ENCODE data around the gene ACOD1.

The ACOD1 gene

DNA sequence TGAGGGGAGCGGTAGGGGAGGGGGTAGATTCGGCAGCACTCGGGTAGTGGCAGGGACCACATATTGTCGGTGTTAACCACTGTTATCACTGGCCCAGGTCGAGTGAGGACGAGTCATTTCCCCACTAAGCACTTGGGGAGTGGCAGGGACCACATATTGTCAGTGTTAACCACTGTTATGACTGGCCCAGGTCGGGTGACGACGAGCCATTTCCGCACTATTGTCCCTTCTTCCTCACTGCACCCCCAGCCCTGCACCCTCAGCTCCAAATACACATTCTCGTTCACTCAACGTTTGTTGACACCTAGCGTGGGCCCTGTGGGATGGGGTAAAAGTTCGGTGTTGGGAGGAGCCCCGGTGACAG lies 43.1 kb downstream of the ACOD1 start:
- Histone ChIP-seq H3K36me3 (ENCODE audit: insufficient read depth, low read length) (peaks cover 2% of the 10 kb centered on the region; the same call in 1 of the 2 replicates), H3K9ac (ENCODE audit: low read depth, low read length) (peak overlapping the region; percentile 72; the same call in 1 of the 2 replicates), H3K4me1 (ENCODE audit: insufficient read depth, low read length) (peaks cover 7% of the 10 kb centered on the region), H3K9me3 (ENCODE audit: control insufficient read depth, insufficient read depth, low read length) (no peaks in the 10 kb centered on the region)

- Histone ChIP-seq H3K9me3 (ENCODE audit: control insufficient read depth, insufficient read depth, low read length) (no peaks in the 10 kb centered on the region), H3K36me3 (ENCODE audit: insufficient read depth, low read length) (peaks cover 2% of the 10 kb centered on the region), H3K4me1 (ENCODE audit: insufficient read depth, low read length) (peaks cover 7% of the 10 kb centered on the region), H3K9ac (ENCODE audit: low read depth, low read length) (peak within 1 kb of the TSS; percentile 72)
Observed at GRCh38 chr13:76991796-76992547, 43.7 kb downstream of the ACOD1 start, which contains the start of gene CLN5. CLN5 (plus strand) TSS chr13:76992081; CDS start chr13:76992099, 18 bp downstream.

DNA sequence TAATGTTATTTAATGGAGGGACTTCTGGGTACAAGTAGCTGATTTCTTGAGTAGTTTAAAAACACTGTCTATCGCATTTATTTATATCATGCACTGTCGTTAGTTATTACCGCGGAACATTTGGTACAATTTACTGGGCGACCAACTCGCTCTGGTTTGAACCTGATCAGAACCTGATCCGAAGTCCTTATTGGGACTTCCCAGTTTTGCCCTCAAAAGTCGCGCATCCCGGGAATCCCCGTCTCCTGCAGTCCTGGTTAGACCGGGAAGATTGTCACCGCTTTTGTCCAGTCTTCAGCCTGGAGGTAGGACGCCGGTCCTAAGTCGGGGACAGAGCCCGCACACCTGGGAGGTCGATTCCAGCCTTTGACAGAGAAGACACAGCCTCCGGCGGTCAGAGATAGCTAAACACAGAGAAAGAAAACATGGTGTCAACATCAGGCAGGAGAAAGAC lies 44.3 kb downstream of the ACOD1 start:
- H3K4me1 ChIP-seq (ENCODE audit: insufficient read depth, low read length), result peaks cover 7% of the 10 kb centered on the region
- peaks cover 2% of the 10 kb centered on the region for H3K36me3 ChIP-seq (ENCODE audit: insufficient read depth, low read length)
- H3K9me3 ChIP-seq (ENCODE audit: control insufficient read depth, insufficient read depth, low read length), result no peaks in the 10 kb centered on the region
- H3K9ac ChIP-seq (ENCODE audit: low read depth, low read length), result peak overlapping the region; percentile 72

DNA sequence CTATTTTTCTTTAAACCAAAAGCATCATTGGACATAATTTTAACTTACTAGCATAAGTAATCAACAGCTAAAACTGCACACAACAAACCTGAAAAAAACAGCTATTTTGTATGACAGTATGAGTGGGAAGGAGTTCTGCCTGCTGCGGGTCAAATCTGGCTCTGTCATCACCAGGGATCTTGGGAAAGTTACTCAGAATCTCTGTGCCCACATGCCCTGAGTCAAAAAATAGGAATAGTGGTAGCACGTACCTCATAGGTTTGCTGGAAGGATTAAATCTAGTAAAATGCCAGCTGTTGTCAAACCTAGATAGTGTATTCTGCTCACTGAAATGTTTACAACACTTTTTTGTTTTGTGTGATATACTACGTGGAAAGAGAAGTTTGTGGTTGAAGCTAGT lies 44.7 kb downstream of the ACOD1 start:
- Histone ChIP-seq H3K9ac (ENCODE audit: low read depth, low read length) (peak overlapping the region; percentile 72), H3K9me3 (ENCODE audit: control insufficient read depth, insufficient read depth, low read length) (no peaks in the 10 kb centered on the region), H3K4me1 (ENCODE audit: insufficient read depth, low read length) (peaks cover 7% of the 10 kb centered on the region), H3K36me3 (ENCODE audit: insufficient read depth, low read length) (peaks cover 2% of the 10 kb centered on the region)

GRCh38 chr13:76993473-76993872 lies 45.2 kb downstream of the ACOD1 start:
- Histone ChIP-seq H3K9ac (ENCODE audit: low read depth, low read length) (no peak overlapping the region), H3K9me3 (ENCODE audit: control insufficient read depth, insufficient read depth, low read length) (no peaks in the 10 kb centered on the region), H3K36me3 (ENCODE audit: insufficient read depth, low read length) (peaks cover 2% of the 10 kb centered on the region), H3K4me1 (ENCODE audit: insufficient read depth, low read length) (peaks cover 7% of the 10 kb centered on the region)

DNA sequence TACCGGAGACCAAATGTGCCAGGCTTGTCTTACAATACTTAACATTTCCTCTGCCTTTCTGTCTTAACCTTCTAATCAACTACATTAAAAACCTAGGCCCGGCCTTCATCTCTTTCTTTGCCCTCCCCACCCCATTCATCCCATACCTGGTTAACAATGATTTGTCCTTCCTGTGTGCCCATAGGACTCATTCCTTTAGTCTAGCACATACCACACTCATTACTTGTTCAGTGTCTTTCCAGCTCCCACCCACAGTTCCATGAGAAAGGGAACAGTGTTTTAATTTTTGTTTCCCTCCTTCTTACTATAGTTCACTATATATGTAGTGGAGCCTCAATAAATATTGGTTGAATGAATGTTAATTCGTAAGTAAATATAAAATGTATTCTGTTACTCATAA lies 46.0 kb downstream of the ACOD1 start:
- Histone ChIP-seq H3K9me3 (ENCODE audit: control insufficient read depth, insufficient read depth, low read length) (no peaks in the 10 kb centered on the region), H3K9ac (ENCODE audit: low read depth, low read length) (no peak overlapping the region), H3K36me3 (ENCODE audit: insufficient read depth, low read length) (peaks cover 2% of the 10 kb centered on the region), H3K4me1 (ENCODE audit: insufficient read depth, low read length) (peaks cover 7% of the 10 kb centered on the region)

- Histone ChIP-seq H3K9ac (ENCODE audit: low read depth, low read length) (no peak overlapping the region), H3K36me3 (ENCODE audit: insufficient read depth, low read length) (peaks cover 2% of the 10 kb centered on the region), H3K9me3 (ENCODE audit: control insufficient read depth, insufficient read depth, low read length) (no peaks in the 10 kb centered on the region), H3K4me1 (ENCODE audit: insufficient read depth, low read length) (no peaks in the 10 kb centered on the region)
Observed at GRCh38 chr13:77000475-77000874, 52.2 kb downstream of the ACOD1 start.

GRCh38 chr13:77001540-77001939 lies 53.2 kb downstream of the ACOD1 start:
- H3K36me3 ChIP-seq (ENCODE audit: insufficient read depth, low read length), result no peaks in the 10 kb centered on the region; the same call in 1 of the 2 replicates
- no peaks in the 10 kb centered on the region for H3K9me3 ChIP-seq (ENCODE audit: control insufficient read depth, insufficient read depth, low read length)
- H3K9ac ChIP-seq (ENCODE audit: low read depth, low read length), result no peak overlapping the region

GRCh38 chr13:77001963-77002587 lies 53.8 kb downstream of the ACOD1 start:
- no peaks in the 10 kb centered on the region; the same call in 1 of the 2 replicates for H3K36me3 ChIP-seq (ENCODE audit: insufficient read depth, low read length)
- no peaks in the 10 kb centered on the region for H3K4me1 ChIP-seq (ENCODE audit: insufficient read depth, low read length)
- no peaks in the 10 kb centered on the region for H3K9me3 ChIP-seq (ENCODE audit: control insufficient read depth, insufficient read depth, low read length)
- H3K9ac ChIP-seq (ENCODE audit: low read depth, low read length), result no peak overlapping the region

More at GRCh38 chr13:77001540-77001939, 53.2 kb downstream of the ACOD1 start:
- H3K4me1 ChIP-seq (ENCODE audit: insufficient read depth, low read length), result no peaks in the 10 kb centered on the region

- Histone ChIP-seq H3K36me3 (ENCODE audit: insufficient read depth, low read length) (no peaks in the 10 kb centered on the region; the same call in 1 of the 2 replicates), H3K9me3 (ENCODE audit: control insufficient read depth, insufficient read depth, low read length) (no peaks in the 10 kb centered on the region), H3K9ac (ENCODE audit: low read depth, low read length) (no peak overlapping the region), H3K4me1 (ENCODE audit: insufficient read depth, low read length) (no peaks in the 10 kb centered on the region)
Observed at GRCh38 chr13:77002590-77003190, 54.4 kb downstream of the ACOD1 start.
